PC-9 (cell line): ENCODE data around the gene GIPR. TPM values are rescaled to one million over a fixed set of nuclear protein-coding genes. Genes with fewer than 3 reads are reported as not detected.
"Not testable (repeated sequence)": the region's sequence is repeated elsewhere in the genome, so short reads cannot be mapped to it uniquely, and the experiment has no call there.

Source experiments
- BruUV-seq: library from RNA; stranded (reverse); fragments of 400-500 nt; replicated peaks from 2 replicates; lab custom pipeline; 2021; lab: Mats Ljungman, UMichigan
- CTCF ChIA-PET: fragments of 300-600 bp; sonication (Branson Sonifier 250); formaldehyde crosslinking; loops from one replicate; lab custom pipeline; 2022; ENCODE audit warnings: antibody characterized with exemption; lab: Charles Lee
- POLR2A ChIA-PET: fragments of 300-600 bp; sonication (Branson Sonifier 250); formaldehyde crosslinking; loops from one replicate; lab custom pipeline; 2022; ENCODE audit warnings: antibody characterized with exemption; ENCODE audit not compliant: unreplicated experiment; lab: Charles Lee
- DNase-seq, 2 experiments: peaks; one replicate each; pipeline versions ENCODE4 v3.0.0 to v3.0.0-alpha.2; 2015 to 2022; ENCODE audit warnings: mixed read lengths in 1 of 2
- H2AFZ ChIP-seq: fragments of 200-600 bp; sonication (generic); 2 replicates; pipeline ENCODE4 v1.8.1; 2017; ENCODE audit warnings: antibody characterized with exemption
- H3F3A ChIP-seq: fragments of 200-600 bp; sonication (generic); 2 replicates; pipeline ENCODE4 v1.8.1; 2017; ENCODE audit warnings: antibody characterized with exemption, mild to moderate bottlenecking, low read depth; ENCODE audit not compliant: insufficient read depth
- H3K27ac ChIP-seq: fragments of 200-600 bp; sonication (generic); 2 replicates; pipeline ENCODE4 v1.6.1; 2016; ENCODE audit warnings: mixed run types
- H3K27me3 ChIP-seq: fragments of 200-600 bp; sonication (generic); 2 replicates; pipeline ENCODE4 v1.6.1; 2016; ENCODE audit warnings: low read depth, mixed run types; ENCODE audit not compliant: insufficient read depth
- H3K36me3 ChIP-seq: fragments of 200-600 bp; sonication (generic); 2 replicates; pipeline ENCODE4 v1.6.1; 2016; ENCODE audit warnings: low read depth, mixed run types
- H3K4me1 ChIP-seq: fragments of 200-600 bp; sonication (generic); replicated peaks from 2 replicates; pipeline ENCODE4 v1.6.1; 2016; ENCODE audit warnings: mixed run types; ENCODE audit not compliant: insufficient read depth
- H3K4me2 ChIP-seq: fragments of 200-600 bp; sonication (generic); 2 replicates; pipeline ENCODE4 v1.6.1; 2017; ENCODE audit warnings: mixed run types
- H3K4me3 ChIP-seq: fragments of 200-600 bp; sonication (generic); 2 replicates; pipeline ENCODE4 v1.6.1; 2016; ENCODE audit warnings: mixed run types
- H3K79me2 ChIP-seq: fragments of 200-600 bp; sonication (generic); 2 replicates; pipeline ENCODE4 v1.6.1; 2017; ENCODE audit warnings: low read depth, mixed run types
- H3K9me2 ChIP-seq: fragments of 200-600 bp; sonication (generic); 2 replicates; pipeline ENCODE4 v1.8.1; 2017; ENCODE audit warnings: mild to moderate bottlenecking; ENCODE audit not compliant: insufficient read depth
- H3K9me3 ChIP-seq: fragments of 200-600 bp; sonication (generic); 2 replicates; pipeline ENCODE4 v1.8.1; 2016; ENCODE audit warnings: low read depth; ENCODE audit not compliant: insufficient read depth
- H4K20me1 ChIP-seq: fragments of 200-600 bp; sonication (generic); 2 replicates; pipeline ENCODE4 v1.8.1; 2017; ENCODE audit not compliant: insufficient read depth
- EZH2 ChIP-seq: fragments of 200-600 bp; sonication (generic); IDR thresholded peaks from 2 replicates; pipeline ENCODE4 v1.8.0; 2017; ENCODE audit warnings: antibody characterized with exemption, low read depth
- intact Hi-C: fragments of 100-400 bp; cut with micrococcal nuclease; formaldehyde crosslinking; loops from one replicate; pipeline ENCODE4 v1.10.0; 2022; ENCODE audit not compliant: unreplicated experiment
- total RNA-seq: library from RNA; stranded (reverse); gene quantifications from 2 replicates; pipeline ENCODE4 v1.2.3, GENCODE V29; 2021
- TF ChIP-seq, protein P1 (sequence below): fragments of 200-600 bp; sonication (generic); conservative IDR thresholded peaks from 2 replicates; pipeline ENCODE4 v1.6.1; 2017; ENCODE audit warnings: mixed run types, antibody characterized with exemption, mild to moderate bottlenecking, moderate library complexity

Gene GIPR
- total RNA-seq, 1 experiment from 2014 or later = 5.8 TPM

DNA sequence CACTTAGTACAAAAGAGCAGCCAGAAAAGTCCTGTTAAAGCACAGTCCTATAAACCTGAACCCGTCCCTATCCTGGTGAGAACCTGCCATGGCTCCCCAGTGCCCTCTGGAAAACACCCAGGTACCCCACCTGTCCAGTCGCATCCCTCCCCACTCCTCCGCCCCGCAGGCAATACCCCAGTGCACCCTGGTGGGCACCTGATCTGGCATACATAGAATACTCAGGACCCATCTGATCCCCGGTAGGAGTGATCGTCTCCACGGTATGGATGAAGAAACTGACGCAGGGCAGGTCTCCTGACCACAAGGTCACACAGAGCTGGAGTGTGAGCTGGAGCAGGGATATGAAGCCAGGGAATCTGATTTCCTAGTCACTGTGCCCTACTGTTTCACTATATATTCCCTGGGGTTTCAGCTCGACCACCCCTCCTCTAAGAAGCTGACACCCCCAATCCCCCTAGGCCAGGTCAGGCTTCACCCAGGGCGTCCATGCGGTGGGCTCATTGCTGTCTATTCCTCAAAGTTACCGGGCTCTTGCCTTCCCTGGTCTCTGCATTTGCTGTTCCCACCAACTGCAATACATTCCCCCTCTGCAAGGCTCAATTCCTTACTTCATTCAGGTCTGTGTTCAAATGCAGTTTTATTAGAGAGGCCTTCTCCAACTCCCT lies 50.1 kb downstream of the GIPR start:
- no peaks in the 10 kb centered on the region for H3K9me2 ChIP-seq
- peaks cover 84% of the 10 kb centered on the region for H3K79me2 ChIP-seq
- POLR2A ChIA-PET = interaction anchor here (0.6 to 1.2 kb wide), 8 partner anchors 11 to 828 kb away, joined by 3 to 16 read pairs (median 4); no protein-coding TSS in a partner anchor
- intact Hi-C loops = loop anchor here (1.0 kb wide), 1 partner anchor 51 kb away; the partner anchor contains the start of gene SIX5
- H3F3A ChIP-seq = peaks cover 34% of the 10 kb centered on the region
- H3K4me2 ChIP-seq = peak overlapping the region; percentile 73
- H3K9me3 ChIP-seq = no peaks in the 10 kb centered on the region; the same call in 1 of the 2 replicates
- peaks cover 15% of the 10 kb centered on the region; the same call in 1 of the 2 replicates for H3K36me3 ChIP-seq
- peaks cover 41% of the 10 kb centered on the region for H3K4me1 ChIP-seq
- H3K27me3 ChIP-seq = no peaks in the 10 kb centered on the region
- BruUV-seq = TSS peak; percentile 96
- H4K20me1 ChIP-seq = 0 out of 2 replicates have a peak, but pooled peaks cover 4% of the 10 kb centered on the region
- TF ChIP-seq, protein P1, sequence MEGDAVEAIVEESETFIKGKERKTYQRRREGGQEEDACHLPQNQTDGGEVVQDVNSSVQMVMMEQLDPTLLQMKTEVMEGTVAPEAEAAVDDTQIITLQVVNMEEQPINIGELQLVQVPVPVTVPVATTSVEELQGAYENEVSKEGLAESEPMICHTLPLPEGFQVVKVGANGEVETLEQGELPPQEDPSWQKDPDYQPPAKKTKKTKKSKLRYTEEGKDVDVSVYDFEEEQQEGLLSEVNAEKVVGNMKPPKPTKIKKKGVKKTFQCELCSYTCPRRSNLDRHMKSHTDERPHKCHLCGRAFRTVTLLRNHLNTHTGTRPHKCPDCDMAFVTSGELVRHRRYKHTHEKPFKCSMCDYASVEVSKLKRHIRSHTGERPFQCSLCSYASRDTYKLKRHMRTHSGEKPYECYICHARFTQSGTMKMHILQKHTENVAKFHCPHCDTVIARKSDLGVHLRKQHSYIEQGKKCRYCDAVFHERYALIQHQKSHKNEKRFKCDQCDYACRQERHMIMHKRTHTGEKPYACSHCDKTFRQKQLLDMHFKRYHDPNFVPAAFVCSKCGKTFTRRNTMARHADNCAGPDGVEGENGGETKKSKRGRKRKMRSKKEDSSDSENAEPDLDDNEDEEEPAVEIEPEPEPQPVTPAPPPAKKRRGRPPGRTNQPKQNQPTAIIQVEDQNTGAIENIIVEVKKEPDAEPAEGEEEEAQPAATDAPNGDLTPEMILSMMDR = no peak
- no peak for TF ChIP-seq EZH2
- CTCF ChIA-PET = no interaction called here
- peak overlapping the region; percentile 70 for H3K27ac ChIP-seq
- H2AFZ ChIP-seq = peak overlapping the region; percentile 34; the same call in 1 of the 2 replicates
- H3K4me3 ChIP-seq = peak overlapping the region; percentile 52; the same call in 1 of the 2 replicates
- DNase-seq = no peak

DNA sequence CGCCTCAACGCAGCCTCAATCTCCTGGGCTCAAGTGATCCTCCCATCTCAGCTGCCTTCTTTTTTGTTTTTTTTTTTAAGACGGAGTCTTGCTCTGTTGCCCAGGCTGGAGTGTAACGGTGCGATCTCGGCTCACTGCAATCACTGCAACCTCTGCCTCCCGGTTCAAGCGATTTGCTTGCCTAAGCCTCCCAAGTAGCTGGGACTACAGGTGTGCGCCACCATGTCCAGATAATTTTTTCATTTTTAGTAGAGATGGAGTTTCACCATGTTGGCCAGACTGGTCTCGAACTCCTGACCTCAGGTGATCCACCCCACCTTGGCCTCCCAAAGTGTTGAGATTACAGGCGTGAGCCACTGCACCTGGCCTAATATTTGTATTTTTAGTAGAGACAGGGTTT lies 52.0 kb downstream of the GIPR start:
- H3K27me3 ChIP-seq, intact Hi-C loops, BruUV-seq, H2AFZ ChIP-seq, DNase-seq, H3K4me2 ChIP-seq, POLR2A ChIA-PET, H3K9me3 ChIP-seq, H3K4me3 ChIP-seq, H3K9me2 ChIP-seq, H3K27ac ChIP-seq: not testable (repeated sequence)
- CTCF ChIA-PET = interaction anchor here (0.7 kb wide), 1 partner anchor 43 kb away, joined by 3 read pairs; no protein-coding TSS in a partner anchor
- Histone ChIP-seq H3K79me2 (peaks cover 82% of the 10 kb centered on the region), H3F3A (peaks cover 44% of the 10 kb centered on the region), H3K36me3 (peaks cover 15% of the 10 kb centered on the region; the same call in 1 of the 2 replicates), H3K4me1 (peaks cover 54% of the 10 kb centered on the region), H4K20me1 (peaks cover 15% of the 10 kb centered on the region; the same call in 1 of the 2 replicates)

DNA sequence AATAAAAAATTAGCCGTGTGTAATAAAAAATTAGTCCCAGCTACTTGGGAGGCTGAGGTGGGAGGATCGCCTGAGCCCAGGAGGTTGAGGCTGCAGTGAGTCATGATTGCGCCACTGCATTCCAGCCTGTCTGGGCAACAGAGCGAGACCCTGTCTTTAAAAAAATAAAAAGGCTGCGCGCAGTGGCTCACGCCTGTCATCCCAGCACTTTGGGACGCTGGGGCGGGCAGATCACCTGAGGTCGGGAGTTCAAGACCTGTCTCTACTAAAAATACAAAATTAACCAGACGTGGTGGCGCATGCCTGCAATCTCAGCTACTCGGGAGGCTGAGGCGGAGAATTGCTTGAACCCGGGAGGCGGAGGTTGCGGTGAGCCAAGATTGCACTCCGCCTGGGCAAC lies 60.7 kb downstream of the GIPR start:
- H3K4me2 ChIP-seq = peak overlapping the region; percentile 95; the same call in 1 of the 2 replicates
- H3K9me3 ChIP-seq, H3K9me2 ChIP-seq, intact Hi-C loops, DNase-seq, H3K36me3 ChIP-seq, POLR2A ChIA-PET, H3K27ac ChIP-seq, H3K4me3 ChIP-seq, BruUV-seq, CTCF ChIA-PET, H2AFZ ChIP-seq, H3K27me3 ChIP-seq: not testable (repeated sequence)
- H3K79me2 ChIP-seq = peaks cover 70% of the 10 kb centered on the region
- H3K4me1 ChIP-seq = peaks cover 16% of the 10 kb centered on the region
- peaks cover 33% of the 10 kb centered on the region; the same call in 1 of the 2 replicates for H3F3A ChIP-seq
- peaks cover 24% of the 10 kb centered on the region for H4K20me1 ChIP-seq

DNA sequence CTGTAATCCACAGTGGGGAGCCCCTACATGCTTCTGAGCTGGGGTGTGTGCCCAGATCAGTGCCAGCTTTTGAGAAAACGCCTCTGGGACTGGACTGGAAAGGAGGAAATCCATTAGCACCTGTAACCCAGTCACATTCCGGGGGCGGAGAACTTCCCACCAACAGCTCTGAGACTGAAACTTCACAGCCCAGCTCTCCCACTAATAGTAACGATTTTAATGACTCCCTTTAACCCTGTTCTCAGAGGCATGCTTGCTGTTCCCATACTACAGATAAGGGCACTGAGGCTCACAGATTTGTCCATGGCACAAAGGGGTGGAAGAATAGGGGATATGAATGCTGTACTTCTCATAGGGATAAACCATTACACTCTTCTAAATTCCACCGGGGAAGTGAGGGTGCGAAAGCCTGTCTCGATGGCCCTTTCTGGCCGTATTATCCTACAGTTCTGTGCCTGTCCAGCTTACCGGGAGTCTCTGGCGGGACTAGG lies 61.8 kb downstream of the GIPR start:
- Histone ChIP-seq H2AFZ (peak overlapping the region; percentile 72), H3F3A (peaks cover 26% of the 10 kb centered on the region; the same call in 1 of the 2 replicates), H3K36me3 (peaks cover 4% of the 10 kb centered on the region; the same call in 1 of the 2 replicates), H3K79me2 (peaks cover 59% of the 10 kb centered on the region), H3K27me3 (no peaks in the 10 kb centered on the region), H3K4me3 (peak overlapping the region; percentile 93), H4K20me1 (peaks cover 18% of the 10 kb centered on the region; the same call in 1 of the 2 replicates), H3K9me3 (no peaks in the 10 kb centered on the region), H3K9me2 (no peaks in the 10 kb centered on the region), H3K4me1 (peaks cover 9% of the 10 kb centered on the region), H3K27ac (peak overlapping the region; percentile 46), H3K4me2 (peak overlapping the region; percentile 95)
- BruUV-seq = TSS peak; percentile 51
- CTCF ChIA-PET = interaction anchor here (0.6 to 0.7 kb wide), 4 partner anchors 14 to 253 kb away, joined by 3 to 11 read pairs (median 6); partner anchors contain the start of gene DMPK
- peak in 1 of 2 experiments; percentile 46 for DNase-seq
- POLR2A ChIA-PET = interaction anchor here (0.6 kb wide), 3 partner anchors 12 to 125 kb away, joined by 3 to 5 read pairs (median 4); partner anchors contain the start of gene SIX5
- TF ChIP-seq, protein P1 = no peak
- TF ChIP-seq EZH2 = no peak
- intact Hi-C loops = loop anchor here (2.0 kb wide), 1 partner anchor 39 kb away; the partner anchor contains the start of gene SIX5
